HG03378 (cell line): ENCODE measurements around the gene FUT7.
"Not testable (repeated sequence)": the region's sequence is repeated elsewhere in the genome, so short reads cannot be mapped to it uniquely, and the experiment has no call there.

Experiments
- ATAC-seq: cut with Tn5 transposase; IDR thresholded peaks from one replicate; pipeline ENCODE4 v1.9.1; 2021; ENCODE audit warnings: mild to moderate bottlenecking, moderate library complexity; ENCODE audit not compliant: unreplicated experiment

FUT7 gene

DNA sequence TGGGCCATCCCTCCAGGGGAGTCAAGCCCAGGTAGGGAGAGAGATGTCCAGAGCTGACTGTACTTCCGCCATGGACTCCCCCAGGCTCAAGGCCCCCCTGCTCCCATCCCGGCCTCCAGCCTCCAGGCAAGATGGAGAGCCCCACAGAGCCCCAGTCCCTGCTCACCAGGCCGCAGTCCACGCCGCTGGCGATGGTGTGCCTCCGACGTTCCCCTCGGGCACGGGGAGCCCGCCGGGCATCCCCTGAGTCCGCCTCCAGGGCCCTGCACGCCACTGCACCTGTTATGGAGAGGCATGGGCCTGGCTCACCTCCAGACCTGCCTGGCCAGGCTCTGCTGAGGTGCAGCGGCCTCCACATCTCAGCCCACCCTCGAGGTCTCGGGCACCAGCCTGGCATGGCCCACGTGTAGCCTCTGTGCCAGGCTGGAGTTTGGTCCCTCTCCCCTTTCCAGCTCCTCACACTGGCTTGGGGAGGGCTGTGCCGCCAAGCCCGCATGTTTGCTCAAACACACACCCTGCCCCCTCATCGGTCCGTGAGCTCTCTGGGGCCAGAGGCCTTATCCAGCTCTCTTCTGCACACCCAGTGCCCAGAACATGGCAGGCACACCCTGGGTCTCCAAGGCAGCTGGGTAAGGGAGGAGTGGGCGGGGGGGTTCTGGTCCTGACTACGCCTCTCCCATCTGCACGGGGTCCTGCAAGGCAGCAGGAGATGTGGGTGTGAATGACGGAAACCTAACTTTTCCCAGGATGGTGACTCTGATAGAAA lies 34.4 kb upstream of the FUT7 start:
- ATAC-seq = no peak

DNA sequence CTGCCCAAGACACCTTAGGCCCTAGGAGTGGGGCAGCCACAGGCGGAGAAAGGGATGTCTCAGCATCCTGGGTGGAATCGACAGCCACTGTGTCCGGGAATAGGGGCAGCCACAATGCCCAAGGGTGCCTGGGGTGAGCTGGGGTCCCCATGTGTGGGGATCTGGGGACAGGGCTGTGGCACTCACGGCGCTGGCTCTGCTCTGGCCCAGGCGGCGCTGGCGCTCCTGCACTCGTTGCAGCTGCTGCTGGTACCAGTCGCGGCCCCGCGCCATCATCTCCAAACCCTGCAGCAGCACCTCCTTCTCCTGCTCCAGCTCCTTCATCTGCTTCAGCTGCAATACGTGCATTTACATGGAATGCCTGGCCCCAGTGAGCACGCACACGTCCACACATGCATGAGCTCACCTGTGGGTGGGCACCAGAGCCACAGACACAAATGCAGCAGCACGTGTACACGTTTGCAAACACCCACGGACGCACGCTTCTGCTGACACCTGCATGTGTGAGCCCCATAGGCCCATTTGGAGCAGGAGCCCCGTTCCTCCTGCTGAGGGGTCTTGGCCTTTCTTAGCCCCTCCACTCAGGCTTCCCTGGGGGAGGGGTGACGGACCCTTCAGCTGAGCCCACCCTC lies 33.6 kb upstream of the FUT7 start:
- ATAC-seq = no peak

DNA sequence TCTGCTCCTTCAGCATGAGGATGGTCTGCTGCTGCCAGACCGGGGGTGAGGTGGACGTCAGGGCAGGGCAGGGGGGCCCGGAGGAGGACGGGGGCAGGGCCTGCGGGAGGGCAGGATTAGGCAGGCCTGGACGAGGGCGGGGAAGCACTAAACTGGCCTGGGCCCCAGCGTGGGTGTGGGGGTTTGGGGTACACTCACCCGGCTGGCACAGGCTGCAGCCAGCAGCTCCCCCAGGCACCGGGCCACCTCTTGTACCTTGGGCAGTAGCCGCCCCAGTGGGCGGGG lies 32.9 kb upstream of the FUT7 start:
- no peak for ATAC-seq

DNA sequence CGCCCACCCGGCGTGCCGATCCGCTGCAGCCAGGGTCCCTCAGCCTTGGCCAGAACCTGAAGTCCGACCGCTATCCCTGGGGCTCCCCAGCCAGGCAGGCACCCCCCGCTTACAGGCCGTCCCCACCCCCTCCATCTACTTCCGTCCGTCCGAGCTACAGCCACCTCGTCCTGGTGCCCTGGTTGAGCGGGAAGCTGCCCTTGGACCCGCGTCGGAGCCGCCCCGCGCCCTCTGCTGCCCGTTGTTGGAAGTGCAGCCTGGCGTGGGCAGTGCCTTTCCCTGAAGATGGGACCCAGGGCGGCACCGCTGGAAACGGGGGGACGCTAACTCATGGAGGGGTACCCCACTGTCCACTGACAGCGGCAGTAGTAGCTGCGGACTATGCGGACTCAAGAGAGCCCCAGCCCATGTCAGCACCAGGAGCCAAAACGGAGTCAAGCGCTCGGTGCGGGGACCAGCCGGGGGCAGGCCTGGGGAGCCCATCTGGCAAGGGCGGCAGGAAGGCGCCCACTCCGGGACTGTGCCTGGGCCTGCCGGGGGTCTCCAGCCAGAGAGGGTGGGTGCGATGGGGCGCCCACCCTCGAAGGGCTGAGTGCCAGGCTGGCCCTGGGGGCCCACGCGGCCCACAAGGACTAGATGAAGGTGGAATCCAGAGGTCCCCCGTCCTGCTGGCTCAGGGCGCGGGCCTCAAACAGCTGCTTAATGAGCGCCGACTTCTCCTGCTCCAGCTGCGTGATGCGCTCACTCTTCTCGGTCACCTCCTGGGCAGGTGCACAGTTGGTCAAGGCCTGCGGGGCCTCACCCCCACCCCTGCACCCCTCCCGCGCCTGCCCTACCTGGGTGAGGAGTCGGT lies 32.4 kb upstream of the FUT7 start:
- no peak for ATAC-seq

DNA sequence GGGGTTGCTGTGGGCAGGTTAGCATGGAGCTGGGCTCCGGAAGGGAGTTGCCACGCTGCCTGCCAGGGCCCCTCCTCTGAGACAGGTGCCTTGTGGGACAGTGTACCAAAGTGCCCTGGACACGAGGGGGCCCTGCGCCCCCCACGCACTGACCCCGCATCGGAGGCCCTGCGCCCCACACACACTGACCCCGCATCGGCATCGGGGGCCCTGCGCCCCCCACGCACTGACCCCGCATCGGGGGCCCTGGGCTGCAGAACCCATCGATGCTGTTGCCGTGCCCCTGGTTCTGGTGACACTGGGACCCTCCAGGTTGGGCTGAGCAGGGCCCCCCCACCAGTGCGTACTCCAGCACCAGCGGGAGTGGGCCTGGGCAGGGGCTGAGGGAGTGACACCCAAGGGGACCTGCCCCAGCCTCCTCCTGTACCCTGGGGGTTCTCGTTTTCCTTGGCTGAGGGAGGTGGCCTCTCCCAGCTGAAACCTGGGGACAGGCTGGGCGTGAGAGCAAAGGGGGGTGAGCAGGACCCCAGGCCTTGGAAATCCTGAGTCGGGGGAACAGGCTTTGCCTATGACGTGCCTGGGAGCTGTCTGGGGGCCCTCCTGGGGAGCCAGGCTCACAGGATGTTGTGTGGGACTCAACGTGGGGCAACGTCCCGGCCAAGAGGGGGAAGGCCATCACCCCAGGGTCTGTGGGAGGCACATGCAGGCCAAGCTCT lies 31.6 kb upstream of the FUT7 start:
- no peak for ATAC-seq

DNA sequence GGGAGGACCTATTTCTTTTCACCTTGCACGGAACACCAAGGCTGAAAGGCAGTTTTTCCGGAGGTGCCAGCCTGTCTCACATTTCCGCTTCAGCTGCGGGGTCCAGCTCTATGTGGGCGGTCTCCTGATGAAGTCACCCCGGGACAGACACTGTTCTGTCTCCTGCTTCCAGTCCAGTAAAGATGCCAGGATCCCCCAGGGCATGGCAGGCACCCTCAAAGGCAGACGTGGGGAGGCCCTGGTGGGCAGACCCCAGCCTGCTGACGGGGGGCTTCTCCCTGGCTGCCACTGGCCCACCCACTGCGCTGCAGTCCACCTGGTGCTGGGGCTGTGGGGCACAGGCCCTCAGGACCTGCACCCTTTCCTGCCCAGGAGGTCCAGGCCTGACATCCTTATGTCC lies 30.9 kb upstream of the FUT7 start:
- ATAC-seq = not testable (repeated sequence)

DNA sequence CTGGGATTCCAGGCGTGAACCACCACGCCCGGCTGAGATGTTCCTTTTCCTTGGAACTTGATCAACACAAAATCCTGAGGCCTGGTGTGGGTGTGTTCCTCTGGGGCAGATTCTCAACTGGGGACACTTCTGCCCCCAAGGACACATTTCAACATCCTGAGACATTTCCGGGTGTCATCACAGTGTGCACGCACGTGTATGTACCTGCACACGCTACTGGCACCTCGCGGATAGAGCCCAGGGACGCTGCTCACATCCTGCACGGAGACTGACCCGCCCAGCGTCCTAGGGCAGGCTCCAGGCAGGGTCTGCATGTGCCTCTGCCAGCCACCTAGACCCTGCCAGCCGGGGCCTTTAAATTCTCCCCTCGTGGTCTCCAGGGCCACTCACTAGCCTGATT lies 30.5 kb upstream of the FUT7 start:
- ATAC-seq = no peak

DNA sequence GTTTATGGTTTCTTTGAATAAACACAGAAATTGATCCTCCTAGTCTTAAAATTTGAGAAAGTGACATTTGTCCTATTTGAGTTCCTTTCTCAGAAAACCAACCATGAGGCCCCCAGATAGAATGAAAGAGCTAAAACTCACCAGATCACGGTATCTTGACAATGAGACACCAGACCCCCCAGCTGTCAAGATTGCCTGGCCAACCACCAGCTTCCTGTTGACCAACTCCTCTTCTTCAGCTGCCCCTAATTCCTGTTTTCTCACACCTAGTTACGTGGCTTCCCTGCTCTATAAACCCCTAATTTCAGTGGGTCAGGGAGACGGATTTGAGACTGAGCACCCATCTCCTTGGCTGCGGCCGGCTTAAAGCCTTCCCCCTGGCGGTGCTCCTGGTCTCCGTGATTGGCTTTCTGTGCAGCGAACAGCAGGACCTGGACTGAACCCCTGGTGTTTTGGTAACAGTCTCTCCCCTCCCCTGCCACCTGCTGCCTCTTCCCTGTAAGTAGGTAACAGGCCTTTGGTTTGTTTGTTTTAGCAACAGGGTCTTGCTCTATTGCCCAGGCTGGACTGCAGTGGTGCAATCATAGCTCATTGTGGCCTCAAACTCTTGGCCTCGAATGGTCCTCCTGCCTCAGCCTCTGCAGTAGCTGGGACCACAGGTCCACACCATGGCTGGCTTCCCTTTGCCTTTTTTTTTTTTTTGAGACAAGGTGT lies 26.8 kb upstream of the FUT7 start:
- ATAC-seq = no peak

DNA sequence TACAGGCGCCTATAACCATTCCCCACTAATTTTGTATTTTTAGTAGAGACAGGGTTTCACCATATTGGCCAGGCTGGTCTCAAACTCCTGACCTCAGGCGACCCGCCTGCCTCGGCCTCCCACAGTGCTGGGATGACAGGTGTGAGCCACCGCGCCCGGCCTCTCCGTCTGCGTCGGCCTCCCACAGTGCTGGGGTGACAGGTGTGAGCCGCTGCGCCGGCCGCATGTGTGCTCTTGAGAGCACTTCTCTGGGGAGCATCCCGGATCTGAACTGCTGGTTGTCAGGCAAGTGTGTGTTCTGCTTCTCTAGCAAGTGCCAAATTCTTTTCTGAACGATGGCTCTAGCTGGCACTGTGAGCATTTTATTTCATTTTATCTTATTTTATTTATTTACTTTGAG lies 25.7 kb upstream of the FUT7 start:
- ATAC-seq = no peak

DNA sequence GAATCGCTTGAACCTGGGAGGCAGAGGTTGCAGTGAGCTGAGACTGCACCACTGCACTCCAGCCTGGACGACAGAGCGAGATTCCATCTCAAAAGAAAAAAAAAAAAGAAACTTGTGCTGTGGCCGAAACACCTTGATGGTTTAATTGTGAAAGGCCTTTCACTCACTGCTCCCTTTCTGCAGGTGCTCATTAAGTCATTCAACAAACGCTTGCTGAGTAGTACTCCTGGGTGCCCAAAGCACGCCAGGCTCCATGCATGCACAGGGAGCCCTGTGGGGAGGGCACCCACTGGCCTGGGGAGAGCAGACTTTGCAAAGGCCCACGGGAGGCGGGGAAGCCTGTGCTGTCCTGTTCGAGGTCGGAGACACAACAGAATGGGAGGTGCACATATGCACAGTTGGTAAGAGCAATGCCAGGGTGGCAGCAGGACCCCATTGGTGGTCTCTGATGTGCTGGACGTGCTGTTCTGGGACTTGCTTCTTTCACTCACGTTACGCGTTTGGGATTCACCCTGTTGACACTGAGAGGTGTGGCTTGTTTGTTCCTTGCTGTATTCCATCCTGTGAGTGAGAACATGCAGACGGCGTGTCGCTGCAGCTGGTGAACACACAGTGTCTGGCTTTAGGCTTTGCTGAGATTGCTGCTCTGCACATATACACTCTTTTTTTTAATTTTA lies 25.0 kb upstream of the FUT7 start:
- ATAC-seq = no peak

DNA sequence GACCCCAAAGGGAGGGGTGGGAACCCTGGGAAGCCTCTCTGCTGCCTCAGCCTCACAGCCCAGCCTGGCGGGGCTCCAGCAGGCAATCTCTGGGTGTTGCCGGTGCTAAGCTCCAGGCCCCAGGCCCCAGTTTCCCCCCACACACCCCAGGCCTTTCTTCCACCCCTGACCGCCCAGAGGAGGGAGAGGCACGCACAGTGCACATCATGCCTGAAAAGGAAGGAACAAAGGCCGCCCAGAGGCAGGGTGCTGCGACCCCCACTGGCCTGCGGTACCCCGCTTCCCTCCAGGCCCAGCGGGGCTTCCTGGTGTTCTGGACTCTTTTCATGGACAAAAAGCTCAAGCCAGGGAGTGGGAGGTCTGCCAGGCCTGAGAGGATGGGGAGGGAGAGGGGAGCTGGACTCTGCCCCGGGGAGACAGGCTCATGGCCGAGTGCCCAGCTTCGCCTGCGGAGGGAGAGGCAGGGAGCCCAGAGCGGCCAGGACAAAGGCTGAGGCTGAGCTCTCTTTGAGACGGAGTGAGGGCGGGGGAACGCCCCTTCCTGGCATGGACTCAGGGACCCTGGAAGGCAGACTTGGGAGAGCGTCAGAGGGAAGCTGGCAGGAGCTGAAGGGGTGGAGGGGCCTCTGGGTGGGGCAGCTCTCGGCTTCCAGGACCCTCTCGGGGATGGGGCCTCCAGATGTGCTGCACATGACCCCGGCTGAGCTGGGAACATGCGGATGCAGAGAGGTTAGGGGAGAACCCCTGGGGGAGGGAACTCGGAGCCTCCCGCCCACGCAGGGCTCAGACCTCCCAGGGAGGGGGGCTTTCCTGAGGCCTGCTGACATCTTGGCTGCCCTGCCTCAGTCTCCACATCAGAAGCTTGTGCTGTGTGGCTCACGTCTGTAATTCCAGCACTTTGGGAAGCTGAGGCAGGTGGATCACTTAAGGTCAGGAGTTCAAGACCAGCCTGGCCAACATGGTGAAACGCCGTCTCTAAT lies 23.8 kb upstream of the FUT7 start:
- no peak for ATAC-seq

DNA sequence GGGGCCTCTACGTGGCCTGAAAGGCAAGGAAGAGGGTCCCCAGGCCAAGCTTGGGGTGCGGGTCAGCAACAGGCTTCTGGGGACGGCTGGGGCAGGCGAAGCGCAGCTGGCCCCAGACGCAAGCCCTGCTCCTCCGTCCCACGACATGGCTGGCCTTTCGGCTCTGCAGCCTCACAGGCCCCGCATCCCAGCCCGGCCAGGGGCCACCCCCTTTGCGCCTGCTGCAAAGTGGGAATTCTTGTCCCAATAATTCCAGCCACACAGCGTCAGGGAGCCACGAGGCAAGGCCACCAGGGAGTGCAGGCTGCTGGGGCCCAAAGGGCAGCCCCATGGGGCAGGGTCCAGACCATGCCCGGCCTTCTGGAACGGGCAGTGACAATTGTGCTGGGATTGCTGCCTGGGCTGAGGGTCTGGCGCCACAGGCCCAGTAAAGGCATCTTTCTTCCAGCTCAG lies 23.1 kb upstream of the FUT7 start:
- no peak for ATAC-seq

DNA sequence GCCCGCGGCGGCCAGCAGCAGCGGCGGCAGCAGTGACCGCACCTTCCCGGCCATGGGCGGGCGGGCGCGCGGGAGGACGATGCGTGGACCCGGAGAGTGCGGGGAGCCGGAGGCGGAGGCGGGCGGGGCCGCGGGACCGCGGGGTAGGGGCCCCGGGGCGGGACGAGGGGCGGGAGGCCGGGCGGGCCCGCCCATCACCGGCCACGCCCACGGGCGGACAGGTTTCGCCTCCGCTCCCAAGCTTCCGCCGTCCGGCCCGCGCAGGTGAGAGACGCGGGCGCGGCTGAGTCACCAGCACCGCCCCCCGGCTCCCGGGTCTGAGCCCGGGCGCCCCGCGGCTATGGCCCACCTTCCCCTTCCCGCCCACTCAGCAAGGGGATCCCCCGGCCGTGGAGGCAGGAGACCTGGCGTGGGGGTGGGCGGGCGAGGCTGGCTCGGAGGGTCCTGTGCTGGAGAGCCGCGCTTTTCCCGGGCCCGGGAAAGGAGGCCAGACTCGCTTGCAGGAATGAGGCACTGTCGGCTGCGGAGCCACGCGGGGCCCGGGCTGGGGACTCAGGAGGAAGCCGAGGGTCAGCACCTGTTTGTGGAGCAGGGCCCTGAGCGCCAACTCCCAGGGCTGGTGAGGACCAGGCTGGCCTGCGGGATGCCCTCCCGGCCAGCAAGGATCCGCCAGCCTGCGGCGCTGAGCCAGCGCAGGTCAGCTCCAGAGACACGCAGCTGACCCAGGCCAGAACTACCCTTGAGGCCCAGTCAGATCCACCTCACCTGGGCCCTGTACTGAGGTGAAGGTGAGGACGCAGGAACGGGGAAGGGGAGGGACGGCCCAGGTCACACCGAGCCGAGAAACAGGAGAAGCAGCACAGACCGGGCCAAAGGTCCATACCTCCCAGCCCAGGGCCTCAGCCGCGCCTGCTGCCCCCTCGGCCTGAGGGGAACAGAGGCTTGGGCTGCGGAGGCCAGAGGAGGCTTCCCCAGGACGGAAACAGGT lies 22.4 kb upstream of the FUT7 start, which contains the start of gene ENTPD2:
Gene ENTPD2 (minus strand): TSS at position 118 of the 988 bp plus-strand sequence. CDS start 64 bp downstream, at position 54.
- ATAC-seq = no peak

DNA sequence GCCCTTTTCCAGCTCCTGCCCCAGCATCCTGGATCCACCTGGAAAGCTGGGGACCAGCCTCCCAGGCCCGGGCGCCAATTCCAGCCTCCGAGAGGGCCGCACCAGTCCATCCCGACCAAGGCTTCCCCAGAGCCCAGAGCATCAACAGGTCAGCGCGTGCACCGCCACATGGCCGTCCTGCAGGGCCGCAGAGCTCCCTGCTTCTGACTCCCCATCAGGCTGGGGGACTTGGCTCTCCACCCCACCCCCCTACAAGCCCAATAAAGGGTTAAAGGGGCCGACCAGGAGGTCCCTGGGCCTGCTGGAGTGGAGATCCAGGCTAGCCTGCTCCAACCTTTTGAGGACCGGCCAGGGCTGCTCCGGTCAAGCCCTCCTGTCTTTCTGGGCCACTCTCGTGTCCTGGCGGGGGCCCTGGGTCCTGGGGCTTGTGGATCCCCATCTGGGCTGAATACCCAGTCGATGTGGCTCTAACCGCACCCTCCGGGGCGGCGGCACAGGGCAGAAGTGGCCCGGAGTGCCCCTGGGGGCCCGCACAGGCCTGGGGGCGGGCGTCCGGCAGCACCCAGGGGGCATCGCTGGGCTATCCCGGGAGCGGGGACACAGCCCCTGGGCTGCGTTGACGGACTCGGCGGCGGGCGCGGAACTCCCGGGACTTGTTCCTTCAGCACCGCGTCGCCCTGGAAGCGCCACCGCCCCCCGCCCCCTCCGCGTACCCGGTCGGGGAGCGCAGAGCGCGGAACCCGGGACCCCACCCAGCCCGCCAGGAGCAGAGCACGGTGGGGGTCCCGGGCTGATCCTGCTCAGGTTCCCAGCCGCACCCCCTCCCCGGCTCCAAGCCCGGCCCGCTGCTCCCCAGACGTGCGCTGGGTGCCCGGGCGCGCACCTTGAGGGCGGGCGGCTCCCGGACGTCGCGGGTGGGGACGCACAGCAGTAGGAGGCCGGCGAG lies 21.4 kb upstream of the FUT7 start:
- ATAC-seq = no peak

DNA sequence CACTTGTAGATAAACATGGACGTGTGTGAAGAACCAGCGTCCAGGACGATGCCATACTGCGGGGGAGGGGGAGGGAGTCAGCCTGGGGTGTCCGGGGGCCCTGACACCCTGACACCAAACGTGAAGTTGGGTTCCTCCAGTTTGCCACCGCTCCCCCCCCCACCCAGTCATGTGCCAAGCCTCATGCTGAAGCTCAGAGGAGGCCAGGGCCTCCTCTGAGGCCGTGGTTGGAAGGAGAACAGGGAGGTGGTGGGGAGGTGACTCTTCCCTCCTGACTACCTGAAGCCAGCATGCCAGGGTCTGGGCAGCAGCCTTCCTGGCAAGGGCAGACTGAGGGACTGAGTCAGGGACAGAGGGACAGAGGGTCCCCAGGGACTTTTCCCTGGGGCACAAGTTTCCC lies 20.4 kb upstream of the FUT7 start:
- no peak for ATAC-seq

DNA sequence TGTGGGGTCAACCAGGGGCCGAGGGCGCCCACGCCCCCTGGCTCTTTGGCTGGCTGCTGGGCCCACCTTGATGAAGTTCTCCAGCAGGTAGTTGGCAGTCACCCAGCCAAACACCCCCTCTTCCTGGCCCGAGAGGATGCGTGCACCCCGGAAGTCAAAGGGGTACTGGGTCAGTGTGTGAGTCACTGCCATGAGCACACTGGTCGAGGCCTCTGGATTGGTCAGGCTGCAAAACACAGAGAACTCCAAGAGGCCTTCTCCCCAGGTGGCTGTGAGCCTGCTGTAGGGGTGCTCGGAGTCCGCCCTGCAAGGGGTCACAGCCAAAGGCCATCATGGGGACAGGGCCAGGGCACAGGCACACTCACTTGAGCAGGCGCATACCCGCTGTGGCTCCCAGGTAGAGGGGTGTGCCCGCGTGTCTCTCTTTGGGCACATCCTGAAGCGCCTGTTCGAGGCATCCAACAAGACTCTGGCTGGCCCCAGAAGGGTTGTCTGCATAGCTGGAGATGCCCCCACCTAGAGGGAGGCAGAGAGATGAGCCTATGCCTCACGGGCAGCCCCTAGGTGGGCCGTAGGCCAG lies 19.3 kb upstream of the FUT7 start:
- ATAC-seq = no peak
